ENCODE measurements around the gene LYG2.
A peak's percentile ranks its signal among the peaks of the same experiment; 100 is the strongest.
"Not testable (repeated sequence)": the region's sequence is repeated elsewhere in the genome, so short reads cannot be mapped to it uniquely, and the experiment has no call there.

The LYG2 gene

GRCh38 chr2:99255491-99256318 is at the start of gene LYG2:
Gene LYG2, minus strand, starts transcription at chr2:99255666. Its CDS starts 1,406 bp downstream, at chr2:99254260.
- DNase-seq (ENCODE audit: low read depth in 2 of 2): no peak
- TF ChIP-seq CTCF (IDR thresholded peaks at IDR 0.05; ENCODE audit: low read depth, low read length): no peak
- H3K4me3 ChIP-seq (replicated peaks in 1 of 2; ENCODE audit: low read depth in 2 of 2, low read length in 2 of 2): no peak within 1 kb of the TSS

- not testable (repeated sequence) for H3K4me3 ChIP-seq (replicated peaks in 1 of 2; ENCODE audit: low read depth in 2 of 2, low read length in 2 of 2); DNase-seq (ENCODE audit: low read depth in 2 of 2)
Measured at GRCh38 chr2:99301097-99301496, 45.6 kb upstream of the LYG2 start, which contains the start of gene LYG1. Gene LYG1, minus strand, starts transcription at chr2:99301197. Its CDS starts 5,527 bp downstream, at chr2:99295670.

- TF ChIP-seq CTCF (IDR thresholded peaks at IDR 0.05; ENCODE audit: low read depth, low read length): no peak
- H3K4me3 ChIP-seq (replicated peaks in 1 of 2; ENCODE audit: low read depth in 2 of 2, low read length in 2 of 2): no peak overlapping the region
- DNase-seq (ENCODE audit: low read depth in 2 of 2): no peak
Measured at GRCh38 chr2:99299580-99299979, 44.1 kb upstream of the LYG2 start.

- no peak overlapping the region for H3K4me3 ChIP-seq (replicated peaks in 1 of 2; ENCODE audit: low read depth in 2 of 2, low read length in 2 of 2)
- peak; percentile 24 to 79 for DNase-seq (ENCODE audit: low read depth in 2 of 2)
- TF ChIP-seq CTCF (IDR thresholded peaks at IDR 0.05; ENCODE audit: low read depth, low read length): no peak
Measured at GRCh38 chr2:99297994-99298393, 42.5 kb upstream of the LYG2 start.

- no peak for DNase-seq (ENCODE audit: low read depth in 2 of 2)
- no peak overlapping the region for H3K4me3 ChIP-seq (replicated peaks in 1 of 2; ENCODE audit: low read depth in 2 of 2, low read length in 2 of 2)
- TF ChIP-seq CTCF (IDR thresholded peaks at IDR 0.05; ENCODE audit: low read depth, low read length): no peak
Measured at GRCh38 chr2:99285526-99285925, 30.1 kb upstream of the LYG2 start.

GRCh38 chr2:99279969-99280695 is 24.7 kb upstream of the LYG2 start:
- DNase-seq (ENCODE audit: low read depth in 2 of 2): no peak
- no peak for TF ChIP-seq CTCF (IDR thresholded peaks at IDR 0.05; ENCODE audit: low read depth, low read length)
- H3K4me3 ChIP-seq (replicated peaks in 1 of 2; ENCODE audit: low read depth in 2 of 2, low read length in 2 of 2): no peak overlapping the region

GRCh38 chr2:99278793-99279291 is 23.4 kb upstream of the LYG2 start:
- DNase-seq (ENCODE audit: low read depth in 2 of 2): peak; percentile 68 to 69
- no peak for TF ChIP-seq CTCF (IDR thresholded peaks at IDR 0.05; ENCODE audit: low read depth, low read length)
- peak overlapping the region in 1 of 2 donors; percentile 2 for H3K4me3 ChIP-seq (replicated peaks in 1 of 2; ENCODE audit: low read depth in 2 of 2, low read length in 2 of 2)

- not testable (repeated sequence) for DNase-seq (ENCODE audit: low read depth in 2 of 2); H3K4me3 ChIP-seq (replicated peaks in 1 of 2; ENCODE audit: low read depth in 2 of 2, low read length in 2 of 2)
Measured at GRCh38 chr2:99278195-99278765, 22.8 kb upstream of the LYG2 start.

Data from cardiac fibroblast (primary cell).